NCI-H2227 (cell line): ENCODE results near the gene GPR18.
"Not testable (repeated sequence)": the region's sequence is repeated elsewhere in the genome, so short reads cannot be mapped to it uniquely, and the experiment has no call there.

Source experiments
- DNase-seq: peaks from one replicate; lab custom pipeline; 2025; ENCODE audit not compliant: unreplicated experiment; lab: John Stamatoyannopoulos, UW

Gene GPR18

DNA sequence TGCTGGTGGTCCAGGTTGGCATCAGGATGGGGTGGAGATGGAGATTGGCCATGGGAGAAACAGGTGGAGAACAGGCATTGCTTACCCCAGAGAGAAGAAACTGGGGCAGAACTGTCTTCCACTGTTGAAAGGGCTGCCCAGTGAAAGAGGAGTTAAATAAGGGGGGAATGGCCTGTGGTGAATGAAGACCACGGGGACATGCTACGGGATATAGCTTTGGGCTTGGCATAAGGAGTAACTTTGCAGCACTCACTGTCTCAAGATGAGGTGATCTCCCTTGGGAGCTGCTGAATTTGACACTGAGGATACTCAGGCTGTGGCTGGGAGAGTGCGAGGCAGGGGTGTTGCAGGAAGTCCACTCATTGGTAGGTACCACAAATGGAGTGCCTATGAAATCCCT is 10.6 kb upstream of the GPR18 start:
- DNase-seq, result no peak

DNA sequence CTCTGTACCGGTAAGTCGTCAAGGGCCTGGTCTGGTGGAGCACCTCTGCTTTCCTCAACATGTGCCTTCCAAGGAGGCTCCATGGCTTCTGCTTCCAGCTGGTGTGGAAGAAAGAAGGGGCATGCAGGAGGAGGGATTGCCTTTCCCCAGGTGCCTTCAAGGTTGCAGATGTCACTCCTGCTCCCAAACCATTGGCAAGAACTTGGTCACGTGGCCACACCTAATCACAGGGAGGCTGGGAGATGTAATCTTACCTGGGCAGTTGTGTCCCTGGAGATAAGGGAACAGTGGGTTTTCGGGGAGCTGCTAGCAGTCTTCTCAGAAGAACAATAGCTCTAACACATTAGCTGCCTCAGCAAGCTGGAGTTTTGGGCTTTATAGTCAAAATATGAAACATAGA is 9.7 kb upstream of the GPR18 start:
- DNase-seq, result no peak

DNA sequence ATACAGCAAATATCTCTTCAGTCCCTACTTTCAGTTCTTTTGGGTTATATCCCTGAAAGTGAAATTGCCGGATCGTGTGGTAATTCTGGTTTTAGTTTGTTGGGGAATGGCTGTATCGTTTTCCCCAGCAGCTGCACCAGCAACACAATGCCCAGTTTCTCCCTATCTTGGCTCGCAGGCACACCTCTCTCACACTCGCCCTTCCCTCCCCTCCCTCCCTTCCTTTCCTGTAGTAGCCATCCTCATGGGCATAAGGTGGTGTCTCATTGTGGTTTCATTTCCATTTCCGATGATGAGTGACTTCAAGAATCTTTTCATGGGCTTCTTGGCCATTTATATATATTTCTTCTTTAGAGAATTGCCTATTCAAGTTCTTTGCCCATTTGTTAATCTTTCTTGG is 8.6 kb upstream of the GPR18 start:
- DNase-seq, result no peak

DNA sequence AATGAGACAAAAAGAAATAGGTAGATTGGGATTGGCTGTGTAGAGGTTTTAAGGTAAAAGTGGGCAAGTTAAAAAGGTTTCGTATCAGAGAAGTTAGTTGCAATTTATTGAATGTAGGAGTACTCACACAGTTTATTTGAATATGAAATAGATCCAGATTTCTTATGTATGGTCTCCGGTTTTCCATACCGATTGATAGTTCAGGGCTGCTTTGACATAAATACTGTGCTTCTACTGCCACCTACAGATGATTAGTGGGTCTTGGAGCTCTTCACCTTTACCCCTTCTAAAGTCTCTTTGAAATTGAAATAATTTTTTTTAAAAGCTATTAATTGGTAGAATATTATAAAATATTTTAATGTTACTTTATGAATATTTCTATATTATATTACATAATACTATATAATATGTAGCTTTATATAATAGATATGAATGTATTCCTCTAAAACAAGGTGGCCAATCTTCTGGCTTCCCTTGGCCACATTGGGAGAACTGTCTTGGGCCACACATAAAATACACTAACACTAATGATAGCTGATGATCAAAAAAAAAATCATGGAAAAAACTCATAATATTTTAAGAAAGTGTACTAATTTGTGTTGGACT is 7.7 kb upstream of the GPR18 start:
- DNase-seq, result peak; percentile 39

DNA sequence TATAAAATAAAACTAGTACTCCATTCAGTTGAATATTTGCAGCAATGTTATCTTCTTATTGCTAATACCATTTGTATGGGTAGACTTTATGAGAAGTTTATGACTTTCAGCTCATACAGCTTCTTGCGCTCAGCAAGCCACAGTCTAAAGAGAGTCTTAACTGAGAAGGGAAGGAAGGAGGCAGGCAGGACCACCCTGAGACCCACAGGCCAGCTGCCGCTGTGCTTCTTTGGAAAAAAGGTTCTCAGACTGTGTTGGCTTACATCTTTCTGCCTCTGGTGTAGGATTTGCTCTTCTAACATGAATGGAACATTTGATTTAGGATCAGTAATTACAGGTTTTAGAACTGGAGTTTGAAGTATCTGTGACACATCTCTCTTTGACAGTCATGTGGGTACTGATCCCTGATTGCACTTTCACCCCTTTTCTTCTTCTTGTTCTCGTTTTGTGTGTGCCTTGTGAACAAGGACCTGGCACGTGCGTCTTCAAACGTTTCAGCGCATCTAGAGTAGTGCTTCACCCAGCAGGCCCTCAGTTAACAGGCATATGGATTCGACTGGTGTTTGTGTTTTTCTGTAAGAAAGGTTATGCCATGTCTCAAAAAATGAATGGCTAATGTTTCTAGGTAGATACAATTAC is 7.1 kb upstream of the GPR18 start:
- DNase-seq, result peak; percentile 17

DNA sequence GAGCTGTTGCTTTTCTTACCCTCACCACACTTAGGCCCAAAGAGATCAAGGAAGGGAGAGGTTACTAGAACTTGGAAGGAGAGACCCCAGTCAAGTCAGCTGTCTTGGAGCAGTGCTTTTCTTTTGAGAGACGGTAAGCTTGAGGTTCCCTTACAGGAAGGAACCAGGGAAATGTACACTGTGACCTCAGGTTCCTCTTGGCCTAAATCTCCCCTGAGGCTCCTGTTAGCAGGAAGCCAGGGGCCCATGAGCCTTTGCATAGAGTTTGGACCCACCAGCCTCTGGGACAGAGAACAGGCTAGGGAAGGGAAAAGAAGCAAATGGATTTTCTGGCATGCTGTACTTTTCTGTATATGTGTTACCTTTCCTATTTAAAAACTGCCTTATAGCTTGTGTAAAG is 5.9 kb upstream of the GPR18 start:
- no peak for DNase-seq

DNA sequence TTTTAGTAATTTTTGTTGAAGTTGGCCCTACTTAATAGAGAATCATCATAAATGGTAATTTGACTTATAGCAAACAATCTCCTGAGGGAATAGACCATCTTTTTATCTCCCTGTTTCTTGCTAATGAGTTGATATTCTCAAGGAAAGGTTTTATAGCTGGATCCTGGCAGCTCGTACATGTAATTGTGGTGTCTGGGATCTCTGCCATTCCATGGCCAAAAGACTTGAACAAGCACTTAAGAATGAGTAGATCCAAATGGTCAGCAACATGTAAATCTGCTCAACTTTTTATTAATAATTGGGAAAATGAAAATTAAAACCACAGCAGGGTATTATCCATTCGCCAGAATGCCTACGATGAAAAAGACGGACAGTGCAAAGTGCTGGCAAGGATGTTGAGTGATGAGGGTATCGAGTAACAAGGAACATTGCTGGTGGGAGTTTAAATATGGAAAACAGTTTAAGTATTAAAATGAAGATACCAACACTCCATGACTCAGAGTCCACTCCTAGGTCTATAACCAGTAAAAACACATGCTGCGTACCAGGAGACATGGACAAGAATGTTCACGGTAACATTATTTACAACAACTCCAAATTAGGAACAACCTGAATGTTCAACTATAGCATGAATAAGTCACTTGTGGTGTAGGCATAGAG is 5.1 kb upstream of the GPR18 start:
- no peak for DNase-seq

DNA sequence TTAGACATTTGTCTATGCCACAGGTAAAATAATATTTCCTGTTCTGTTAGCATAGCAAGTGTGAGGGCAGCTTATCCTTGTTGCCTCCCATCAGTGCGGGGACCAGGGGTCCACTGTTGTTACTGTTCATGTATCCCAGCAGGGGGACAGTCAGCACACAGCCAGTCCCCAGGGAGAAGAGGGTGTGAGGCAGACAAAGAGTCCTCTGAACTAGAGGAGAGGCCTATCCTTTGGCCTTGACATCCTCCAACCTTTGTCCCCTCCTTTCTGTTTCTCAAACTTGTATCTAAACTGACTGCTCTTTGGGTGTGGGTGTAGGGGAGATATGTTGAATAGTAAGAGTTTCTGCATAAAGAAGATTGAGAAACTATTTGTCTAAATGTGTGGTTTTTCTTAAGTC is 2.9 kb upstream of the GPR18 start:
- DNase-seq, result no peak

DNA sequence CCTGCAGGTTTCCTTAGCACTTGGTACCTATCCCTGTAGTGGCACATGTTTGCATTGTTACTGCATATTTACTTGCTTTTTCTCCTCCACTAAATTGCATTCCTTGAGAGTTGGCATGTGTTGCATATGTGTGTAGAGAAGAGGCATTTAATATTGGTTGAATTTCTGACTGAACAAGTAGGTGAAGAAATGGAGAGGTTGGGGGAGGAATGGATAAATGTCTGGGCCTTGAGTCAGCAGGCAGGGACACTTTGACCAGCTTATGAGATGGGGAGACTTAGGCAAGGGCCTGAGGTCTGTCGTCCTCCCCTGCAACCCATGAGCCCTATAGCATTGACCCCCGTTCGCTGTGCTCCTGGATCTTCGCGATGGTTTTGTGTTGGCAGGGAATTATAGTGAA is 2.0 kb upstream of the GPR18 start:
- DNase-seq, result no peak

DNA sequence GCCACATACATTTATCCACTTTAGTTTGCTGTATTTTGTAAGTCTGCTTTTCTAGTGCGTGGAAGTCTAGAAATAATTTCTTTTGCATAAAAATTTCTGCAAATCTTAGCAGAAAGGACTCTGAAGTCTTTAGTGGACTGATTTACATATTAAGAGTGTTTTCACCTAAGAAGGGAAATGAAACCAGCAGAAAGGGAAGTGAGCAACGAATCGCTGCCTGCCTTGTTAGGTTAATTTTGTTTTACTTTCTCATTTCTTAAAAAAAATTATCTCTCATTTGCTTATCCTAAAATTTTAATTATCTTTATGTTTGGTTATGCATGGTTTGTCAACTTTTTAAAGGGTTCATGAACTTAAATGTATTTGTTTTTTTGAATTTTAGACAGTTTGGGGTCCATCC is 767 bp upstream of the GPR18 start:
- no peak for DNase-seq

DNA sequence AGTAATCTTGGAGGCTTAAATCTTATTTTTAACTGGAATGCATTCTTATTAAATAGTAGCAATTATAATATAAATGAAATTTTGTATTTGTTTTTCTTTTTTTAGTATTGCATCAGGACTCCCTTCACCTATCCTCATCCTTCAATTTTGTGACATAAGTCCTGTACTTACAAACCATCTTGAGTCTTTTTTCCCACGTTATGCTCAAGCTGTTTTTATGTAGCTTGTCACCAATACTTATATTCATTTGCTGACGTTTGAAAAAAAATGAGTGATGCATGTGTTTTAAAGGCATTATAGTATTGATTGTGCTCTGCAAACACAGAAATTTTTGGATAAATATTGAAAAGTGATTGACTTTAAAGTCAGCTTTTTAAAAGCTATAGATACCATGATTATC is 888 bp downstream of the GPR18 start:
- no peak for DNase-seq

DNA sequence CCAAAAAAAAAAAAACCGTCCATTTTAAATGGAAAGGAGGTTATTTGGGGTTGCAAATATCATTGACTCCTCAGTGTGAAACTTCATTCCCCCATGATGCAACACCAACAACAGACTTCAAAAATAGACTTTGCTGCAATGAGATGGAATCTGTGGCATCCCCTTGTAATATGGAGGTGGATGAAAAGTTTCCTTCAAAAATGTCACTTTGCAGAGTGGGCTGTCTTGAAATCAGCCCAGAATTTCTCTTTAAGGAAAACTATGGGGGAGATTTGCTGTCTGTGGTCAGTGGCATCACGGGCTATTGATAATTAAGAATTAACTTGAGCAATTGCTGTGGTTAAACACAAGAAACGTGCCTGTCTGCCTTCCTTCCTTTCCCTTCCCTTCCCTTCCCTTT is 1.5 kb downstream of the GPR18 start:
- DNase-seq, result no peak

DNA sequence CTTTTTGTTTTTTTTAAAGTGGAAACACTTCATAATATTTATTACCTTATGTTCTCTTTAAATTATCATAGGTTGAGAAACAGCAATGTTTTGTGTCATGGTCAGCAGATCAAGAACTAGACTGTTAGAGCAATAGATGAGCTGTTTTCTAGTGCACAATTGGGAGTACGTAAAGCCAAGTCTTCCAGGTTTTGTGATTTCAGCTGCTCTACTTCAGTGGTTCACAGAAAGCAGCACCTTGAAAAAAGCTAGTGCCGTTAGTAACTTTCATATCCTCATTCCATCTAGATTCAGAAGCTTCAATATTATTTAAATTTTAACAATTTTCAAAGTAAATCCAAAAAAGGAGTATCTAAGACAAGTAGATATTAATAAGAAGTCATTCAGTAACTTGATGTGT is 1.9 kb downstream of the GPR18 start:
- no peak for DNase-seq

DNA sequence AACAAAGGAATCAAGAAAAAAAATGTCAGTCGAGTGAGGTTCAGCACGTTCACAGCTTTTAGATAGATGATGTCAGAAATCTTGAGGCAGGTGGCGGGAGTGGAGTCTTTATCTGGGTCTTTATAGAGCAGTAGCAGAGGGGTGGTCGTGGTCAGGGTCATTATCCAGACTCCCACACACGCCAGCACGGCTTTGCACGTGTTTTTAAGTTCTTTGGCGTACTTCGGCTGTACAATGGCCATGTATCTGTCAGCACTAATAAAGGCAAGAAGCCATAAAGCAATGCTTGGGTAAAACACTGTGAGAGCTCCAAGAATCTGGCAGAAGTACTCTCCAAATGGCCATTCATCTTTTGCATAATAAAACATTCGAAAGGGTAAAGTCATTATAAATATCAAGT is 2.9 kb downstream of the GPR18 start:
- DNase-seq, result no peak

DNA sequence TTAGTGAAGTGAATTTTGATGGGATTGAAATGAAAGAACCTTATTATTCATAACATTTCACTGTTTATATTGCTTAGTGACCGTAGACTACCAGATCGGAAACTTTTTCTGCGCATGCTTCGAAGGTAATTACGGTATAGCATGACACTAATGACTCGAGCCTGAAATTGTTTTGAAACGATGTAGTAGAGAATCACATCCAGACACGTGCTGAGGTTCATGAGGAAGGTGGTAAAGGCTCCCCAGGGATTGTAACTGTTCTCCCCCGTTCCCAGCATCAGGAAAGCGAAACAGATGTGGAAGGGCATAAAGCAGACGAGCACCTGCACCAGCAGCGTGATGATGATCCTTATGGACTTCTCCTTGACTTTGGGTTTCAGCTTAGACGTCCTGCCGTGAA is 3.3 kb downstream of the GPR18 start:
- DNase-seq, result peak; percentile 26

DNA sequence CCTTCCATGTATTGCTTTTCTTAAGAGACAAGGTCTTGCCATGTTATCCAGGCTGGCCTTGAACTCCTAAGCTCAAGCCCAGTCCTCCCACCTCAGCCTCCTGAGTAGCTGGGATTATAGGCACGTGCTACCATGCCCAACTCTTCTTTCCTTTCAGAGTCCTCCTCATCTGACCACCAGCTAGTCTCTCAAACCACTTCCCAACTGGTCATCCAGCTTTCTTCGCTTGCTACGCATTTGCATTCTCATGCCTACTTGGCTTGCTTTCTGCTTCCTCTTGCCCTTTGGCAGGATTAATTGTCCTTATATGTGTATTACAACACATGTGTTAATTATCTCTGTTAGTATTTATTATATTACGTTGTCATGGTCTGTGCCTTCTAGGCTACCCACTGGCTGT is 6.3 kb downstream of the GPR18 start:
- DNase-seq, result no peak

DNA sequence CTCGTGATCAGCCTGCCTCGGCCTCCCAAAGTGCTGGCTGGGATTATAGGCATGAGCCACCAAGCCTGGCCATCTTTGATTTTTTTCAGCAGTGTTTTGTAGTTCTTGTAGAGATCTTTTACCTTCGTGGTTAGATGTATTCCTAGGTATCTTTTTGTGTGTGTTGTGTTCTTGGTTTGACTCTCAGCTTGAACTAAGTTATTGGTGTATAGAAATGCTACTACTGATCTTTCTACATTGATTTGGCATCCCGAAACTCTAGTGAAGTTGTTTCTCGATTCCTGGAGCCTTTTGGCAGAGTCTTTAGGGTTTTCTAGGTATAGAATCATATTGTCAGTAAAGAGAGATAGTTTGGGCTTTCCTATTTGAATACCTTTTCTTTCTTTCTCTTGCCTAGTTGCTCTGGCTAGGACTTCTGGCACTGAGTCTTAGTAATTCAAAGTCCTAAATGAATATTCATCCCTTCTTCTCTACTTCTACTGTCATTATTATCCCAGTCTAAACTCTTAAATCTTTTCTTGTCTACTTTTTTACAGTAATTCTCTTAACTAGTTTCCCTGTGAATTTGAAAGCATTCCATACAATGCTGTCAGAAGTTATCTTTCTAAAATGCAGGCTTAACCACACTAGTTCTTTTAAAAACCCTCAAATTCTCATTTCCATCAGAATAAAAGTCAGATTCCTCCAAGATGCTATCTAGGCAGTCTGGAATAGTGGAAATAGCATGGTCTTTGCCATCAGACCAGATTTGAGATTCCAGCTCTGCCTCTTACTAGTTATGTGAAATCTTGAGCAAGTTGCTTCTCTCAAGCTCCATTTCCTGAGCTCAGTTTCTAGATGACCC is 7.0 kb downstream of the GPR18 start:
- no peak for DNase-seq

DNA sequence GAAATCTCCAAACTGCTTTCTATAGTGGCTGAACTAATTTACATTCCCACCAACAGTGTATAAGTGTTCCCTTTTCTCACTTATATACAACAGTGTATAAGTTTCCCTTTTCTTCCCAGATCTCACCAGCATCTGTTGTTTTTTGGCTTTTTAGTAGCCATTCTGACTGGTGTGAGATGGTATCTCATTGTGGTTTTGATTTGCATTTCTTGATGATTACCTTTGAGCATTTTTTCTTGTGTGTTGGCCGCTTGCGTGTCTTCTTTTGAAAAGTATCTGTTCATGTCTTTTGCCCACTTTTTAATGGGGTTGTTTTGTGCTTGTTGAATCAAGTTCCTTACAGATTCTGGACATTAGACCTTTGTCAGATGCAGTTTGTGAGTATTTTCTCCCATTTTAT is 8.6 kb downstream of the GPR18 start:
- DNase-seq, result not testable (repeated sequence)

DNA sequence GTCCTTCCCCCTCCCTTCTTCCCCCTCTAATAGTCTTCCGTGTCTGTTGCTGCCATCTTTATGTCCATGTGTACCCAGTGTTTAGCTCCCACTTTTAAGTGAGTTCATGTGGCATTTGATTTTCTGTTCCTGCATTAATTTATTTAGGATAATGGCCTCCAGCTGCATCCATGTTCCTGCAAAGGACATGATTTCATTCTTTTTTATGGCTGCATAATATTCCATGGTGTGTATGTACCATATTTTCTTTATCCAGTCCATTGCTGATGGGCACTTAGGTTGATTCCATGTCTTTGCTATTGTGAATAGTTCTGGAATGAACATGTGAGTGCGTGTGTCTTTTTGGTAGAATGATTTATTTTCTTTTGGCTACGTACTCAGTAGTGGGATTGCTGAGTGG is 9.0 kb downstream of the GPR18 start:
- DNase-seq, result not testable (repeated sequence)

DNA sequence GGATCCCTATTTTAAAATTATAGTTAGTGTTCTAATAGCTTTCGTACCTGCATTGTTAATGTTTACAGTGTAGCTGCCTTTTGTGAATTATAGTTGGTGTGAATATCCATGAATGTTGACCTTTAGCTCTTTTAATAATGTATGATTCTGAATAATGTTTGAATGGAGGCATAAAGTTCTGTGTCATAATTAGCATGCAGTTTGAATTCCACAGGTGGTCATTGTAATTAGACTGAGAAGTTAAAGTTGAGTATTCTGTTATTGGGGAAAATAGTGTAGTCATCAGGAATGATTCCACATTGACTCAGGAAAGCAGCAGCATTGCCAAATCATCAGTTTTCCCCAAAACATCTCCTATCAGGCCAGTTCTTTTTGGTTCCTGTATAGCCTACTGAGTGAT is 12.1 kb downstream of the GPR18 start:
- DNase-seq, result no peak

DNA sequence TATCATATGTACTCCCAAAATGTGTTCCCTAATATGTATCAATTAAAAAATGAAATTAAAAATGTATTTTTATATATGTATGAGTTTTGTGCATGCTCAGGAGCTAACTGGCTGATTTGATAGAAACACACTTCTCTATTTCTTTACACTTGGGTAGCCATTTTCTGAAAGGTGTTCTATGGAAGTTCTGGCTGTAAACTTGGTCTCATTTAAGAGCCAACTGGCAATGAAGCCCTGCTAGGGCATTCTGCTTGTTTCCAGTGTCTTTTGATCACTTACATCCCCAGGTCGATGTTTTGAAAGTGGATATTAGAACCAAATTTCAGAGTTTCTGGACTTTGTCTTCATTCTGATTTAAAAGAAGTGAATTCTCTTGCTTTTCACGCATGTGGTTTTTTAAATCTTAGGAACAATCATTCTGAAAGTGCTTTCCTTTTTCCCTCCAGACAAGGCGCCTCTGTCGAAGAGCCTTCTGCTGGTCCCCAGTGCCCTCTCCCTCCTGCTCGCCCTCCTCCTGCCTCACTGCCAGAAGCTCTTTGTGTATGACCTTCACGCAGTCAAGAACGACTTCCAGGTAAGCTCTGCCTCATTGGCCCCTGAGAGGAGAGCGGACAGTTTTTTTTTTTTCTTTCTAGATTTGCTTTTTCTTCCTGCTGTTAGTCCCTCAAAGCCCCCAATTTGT is 20.1 kb downstream of the GPR18 start:
- DNase-seq, result no peak
